MV-4-11 (cell line): Measurements from ENCODE around the gene ZNF213.
A peak's percentile ranks its signal among the peaks of the same experiment; 100 is the strongest.
"Not testable (repeated sequence)": the region's sequence is repeated elsewhere in the genome, so short reads cannot be mapped to it uniquely, and the experiment has no call there.

Source experiments
- DNase-seq: peaks from one replicate; lab custom pipeline; 2025; lab: John Stamatoyannopoulos, UW

ZNF213 gene

DNA sequence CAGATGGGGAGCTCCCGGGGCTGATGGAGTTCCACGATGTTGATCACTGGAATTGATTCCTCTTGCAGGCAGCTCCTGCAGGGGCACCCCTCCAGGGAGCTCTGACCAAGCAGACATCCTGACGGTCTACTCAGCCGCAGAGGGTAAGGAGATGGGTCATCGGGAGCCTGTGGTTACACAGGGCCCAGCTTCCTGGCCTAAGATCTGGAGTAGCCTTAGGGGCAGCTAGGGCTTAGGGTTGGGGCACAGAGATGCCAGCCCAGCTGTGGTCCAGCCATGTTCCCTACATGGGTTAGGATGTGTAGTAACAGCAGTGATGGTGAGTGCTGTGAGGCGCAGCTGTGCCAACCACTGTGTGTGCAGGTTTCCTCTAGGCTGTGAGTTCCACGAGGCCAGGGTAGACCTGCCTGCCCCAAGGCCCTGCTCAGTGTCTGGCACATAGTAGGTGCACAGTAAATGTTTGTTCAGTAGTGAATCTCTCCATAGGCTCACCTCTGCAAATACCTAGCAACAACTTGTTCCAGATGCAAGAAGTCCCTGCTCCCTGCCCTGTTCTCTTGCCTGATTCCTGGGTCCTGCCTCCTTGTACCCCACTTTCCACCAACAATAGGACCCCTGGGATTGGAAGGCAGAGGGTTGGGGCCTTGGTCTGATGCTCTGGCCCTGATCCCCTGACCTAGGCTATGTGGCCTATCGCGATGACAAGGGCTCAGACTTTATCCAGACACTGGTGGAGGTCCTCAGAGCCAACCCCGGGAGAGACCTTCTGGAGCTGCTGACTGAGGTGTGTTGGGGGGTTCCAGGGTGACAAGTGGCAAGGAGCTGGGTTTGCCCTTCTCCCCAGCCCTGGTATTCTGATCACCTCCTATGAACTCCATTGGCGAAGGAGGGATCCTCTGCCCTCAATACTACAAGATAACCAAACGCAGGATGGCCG, 13.7 kb downstream of the ZNF213 start:
- no peak for DNase-seq

DNA sequence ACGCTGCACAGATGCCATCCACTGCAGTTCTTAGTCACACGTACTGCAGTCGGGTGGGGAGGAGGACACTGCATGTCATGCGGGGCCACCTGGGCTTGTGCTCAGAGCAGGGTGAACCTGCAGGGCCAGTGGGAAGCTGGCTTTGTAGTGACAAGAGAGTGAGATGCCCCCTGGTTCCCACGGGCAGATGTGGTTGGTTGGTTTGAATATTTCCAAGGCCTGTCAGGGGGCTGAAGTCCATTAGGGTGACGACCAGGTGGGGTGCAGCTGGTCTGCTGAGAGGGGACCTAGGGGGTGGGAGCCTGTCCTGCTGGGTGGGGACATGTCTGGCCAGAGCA, 14.3 kb downstream of the ZNF213 start:
- DNase-seq = no peak

DNA sequence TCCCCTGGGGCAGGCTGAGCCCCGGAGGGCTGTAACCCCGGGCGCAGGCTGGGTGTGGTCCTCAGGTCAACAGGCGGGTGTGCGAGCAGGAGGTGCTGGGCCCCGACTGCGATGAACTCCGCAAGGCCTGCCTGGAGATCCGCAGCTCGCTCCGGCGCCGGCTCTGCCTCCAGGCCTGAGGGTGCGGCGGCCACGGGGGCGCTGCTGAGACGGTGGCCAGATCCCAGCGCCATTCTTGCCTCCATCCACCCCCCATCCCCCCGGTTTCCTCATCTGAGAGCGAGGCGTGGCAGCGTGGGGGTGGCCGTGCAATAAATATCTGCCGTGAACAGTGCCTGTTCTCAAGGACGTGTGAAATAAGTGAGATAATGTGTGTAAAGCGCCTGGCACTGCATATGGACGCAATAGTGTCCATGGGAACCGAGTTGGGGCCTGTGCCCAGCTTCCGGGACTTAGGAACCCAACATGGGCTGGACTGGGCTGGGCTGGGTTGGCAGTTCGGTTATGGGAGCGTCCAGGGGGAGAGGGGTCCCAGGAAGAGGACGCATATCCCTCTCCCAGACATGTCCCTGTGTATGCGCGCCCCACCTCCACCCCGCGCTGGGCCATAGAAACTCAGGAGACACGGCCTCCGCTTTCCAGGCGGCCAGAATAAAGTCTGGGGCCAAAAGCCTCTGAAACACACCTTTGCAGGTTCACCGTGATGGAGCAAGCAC, 15.0 kb downstream of the ZNF213 start:
- peak; percentile 70 for DNase-seq

DNA sequence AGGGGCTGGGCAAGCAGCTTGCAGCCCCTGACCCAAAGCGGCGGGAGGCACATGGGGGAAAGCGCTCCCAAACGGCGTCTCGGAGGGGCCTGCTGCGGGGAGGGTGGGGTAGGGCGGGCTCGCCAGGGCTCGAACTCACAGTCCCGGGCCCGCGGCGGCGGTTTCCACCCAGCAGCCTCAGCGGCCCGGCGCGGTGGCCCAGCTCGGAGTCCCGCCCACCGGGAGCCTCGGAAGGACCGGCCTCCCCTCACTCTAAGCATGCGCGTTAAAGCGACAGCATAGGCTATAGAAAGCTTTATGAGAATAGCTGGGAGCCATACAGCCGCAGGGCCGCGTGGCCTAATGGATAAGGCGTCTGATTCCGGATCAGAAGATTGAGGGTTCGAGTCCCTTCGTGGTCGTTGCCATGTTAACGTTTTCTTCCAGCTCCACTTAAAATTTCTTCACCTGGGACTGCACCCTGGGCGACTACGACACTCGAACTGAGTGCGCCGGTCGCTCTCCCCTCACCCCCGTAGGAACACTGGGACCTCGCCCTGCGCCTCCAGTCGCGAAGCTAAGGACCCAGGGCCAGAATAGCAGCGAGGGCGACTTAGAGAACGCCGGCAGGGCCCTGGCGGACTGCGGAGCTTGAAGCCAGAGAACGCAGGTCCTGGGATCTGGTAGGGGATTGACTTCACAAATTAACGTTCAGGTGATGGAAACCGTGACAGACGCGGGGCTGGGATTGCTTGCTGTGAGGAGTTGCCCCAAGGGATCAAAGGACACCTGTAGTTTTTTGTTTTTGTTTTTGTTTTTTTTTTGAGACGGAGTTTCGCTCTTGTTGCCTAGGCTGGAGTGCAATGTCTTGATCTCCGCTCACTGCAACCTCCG, 15.8 kb downstream of the ZNF213 start:
- DNase-seq = peak; percentile 96

DNA sequence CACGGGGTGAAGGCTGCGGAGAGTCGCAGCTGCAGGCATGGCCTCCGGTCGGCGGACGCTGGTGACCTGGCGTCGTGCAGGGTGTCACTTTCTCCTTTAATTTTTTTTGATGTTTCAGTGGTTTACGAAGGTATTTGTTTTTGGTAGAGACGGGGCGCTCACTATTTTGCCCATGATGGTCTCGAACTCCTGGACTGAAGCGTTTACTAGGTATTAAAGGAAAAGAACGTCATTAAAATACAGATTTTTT, 17.1 kb downstream of the ZNF213 start:
- DNase-seq = no peak

DNA sequence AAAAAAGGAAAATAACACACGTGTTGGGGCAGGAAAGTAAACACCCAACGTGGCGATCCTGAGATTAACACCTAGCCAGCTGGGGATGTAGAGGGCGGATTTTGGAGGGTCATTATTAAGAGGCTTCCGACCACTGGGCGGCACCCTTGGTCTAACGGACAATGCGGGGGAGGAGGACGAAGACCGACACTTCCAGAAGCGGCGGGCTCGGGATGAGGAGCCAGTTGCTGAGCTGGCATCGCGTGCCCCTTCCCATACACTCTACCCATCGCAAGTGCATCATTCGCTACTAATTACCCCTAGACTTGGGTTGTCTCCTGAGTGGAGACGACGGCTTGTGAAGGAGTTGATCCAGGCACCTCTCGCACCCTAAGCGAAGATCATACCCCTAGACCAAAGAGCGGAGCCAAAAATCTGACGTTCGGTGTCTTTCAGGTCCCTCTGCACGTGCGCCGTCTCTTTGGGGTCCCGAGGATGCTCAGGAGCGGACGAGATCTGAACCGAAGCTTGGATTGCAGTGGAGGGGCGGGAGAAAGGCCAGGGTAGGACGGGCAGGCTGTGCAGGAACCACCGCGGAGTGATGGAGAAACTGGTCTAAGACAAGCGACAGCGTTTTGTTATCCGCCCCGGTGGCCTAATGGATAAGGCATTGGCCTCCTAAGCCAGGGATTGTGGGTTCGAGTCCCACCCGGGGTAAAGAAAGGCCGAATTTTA, 17.6 kb downstream of the ZNF213 start:
- peak; percentile 91 for DNase-seq

DNA sequence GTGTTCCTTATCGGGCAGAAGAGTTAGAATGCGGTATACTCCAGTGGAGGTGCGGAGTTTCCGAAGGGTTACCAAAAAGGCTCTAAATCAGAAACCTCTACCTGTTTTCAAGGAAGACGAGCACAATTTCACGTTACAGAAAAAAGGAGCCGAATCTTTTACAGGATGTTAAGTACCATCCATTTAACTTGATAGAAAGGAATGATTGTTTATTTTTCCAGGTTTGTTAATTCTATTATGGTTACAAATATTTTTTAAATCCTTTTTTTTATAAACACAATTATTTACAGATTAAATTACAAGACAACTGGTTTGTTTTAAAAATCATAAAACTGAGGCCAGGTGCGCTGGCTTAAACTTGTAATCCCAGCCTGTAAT, 18.2 kb downstream of the ZNF213 start:
- no peak for DNase-seq

DNA sequence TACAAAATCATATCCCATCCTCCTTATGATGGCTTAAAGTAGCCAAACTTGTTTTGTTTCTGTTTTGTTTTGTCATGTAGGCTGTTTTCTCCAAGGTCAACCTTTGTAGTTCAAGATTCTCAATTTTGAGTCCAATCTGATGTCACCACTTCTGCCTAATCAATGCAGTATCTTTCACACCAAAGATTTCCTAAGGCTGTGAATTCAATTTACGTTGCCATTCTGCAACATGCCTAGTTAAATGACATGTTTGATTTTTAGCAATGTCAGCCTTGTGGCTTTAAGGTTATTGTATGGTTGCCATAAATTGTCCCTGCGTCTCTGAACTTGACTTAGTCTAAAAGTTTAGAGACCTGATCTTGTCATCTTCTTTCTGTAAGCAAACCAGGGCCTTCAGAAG, 20.4 kb downstream of the ZNF213 start:
- no peak for DNase-seq

DNA sequence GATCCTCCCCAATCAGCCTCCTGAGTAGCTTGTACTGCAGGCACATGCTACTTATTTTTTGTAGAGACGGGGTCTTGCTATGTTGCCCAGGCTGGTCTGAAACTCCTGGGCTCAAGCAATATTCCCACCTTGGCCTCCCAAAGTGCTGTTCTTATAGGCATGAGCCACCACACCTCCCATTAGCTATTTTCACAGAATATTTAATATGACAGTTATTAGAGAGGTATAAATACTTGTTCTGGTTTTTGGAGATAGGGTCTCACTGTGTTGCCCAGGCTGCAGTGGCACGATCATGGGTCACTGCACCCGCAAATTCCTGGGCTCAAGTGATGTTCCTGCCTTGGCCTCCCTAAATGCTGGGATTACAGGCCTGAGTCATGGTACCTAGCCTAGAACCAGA, 21.1 kb downstream of the ZNF213 start:
- DNase-seq = no peak

DNA sequence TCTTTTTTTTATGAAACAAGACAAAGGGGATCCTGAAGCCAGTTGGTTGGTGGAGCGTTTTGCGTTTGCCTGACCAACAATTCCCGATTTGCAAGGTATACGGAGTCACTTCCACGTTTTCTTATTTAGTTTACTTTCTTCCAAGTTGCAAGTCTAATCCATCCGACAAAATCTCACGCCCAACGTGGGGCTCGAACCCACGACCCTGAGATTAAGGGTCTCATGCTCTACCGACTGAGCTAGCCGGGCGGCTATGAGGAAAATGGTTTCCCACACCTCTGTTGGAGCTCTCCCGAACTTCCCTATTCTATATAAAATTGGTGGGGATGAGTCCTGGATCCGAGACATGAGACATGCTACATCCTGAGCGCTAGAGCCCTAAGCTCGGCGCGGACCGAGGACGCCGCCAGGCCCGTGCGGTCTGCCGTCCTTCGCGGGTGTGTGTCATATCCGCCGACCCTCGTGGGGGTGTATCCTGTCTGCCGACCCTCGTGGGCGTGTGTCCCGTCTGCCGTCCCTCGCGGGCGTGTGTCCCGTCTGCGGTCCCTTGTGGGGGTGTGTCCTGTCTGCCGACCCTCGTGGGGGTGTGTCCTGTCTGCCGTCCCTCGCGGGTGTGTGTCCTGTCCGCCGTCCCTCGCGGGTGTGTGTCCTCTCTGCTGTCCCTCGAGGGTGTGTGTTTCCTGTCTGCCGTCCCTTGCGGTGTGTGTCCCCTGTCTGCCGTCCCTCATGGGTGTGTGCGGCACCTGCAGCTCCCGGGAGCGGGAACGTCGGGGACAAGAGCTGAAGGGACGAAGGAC, 22.6 kb downstream of the ZNF213 start:
- DNase-seq = peak; percentile 87

DNA sequence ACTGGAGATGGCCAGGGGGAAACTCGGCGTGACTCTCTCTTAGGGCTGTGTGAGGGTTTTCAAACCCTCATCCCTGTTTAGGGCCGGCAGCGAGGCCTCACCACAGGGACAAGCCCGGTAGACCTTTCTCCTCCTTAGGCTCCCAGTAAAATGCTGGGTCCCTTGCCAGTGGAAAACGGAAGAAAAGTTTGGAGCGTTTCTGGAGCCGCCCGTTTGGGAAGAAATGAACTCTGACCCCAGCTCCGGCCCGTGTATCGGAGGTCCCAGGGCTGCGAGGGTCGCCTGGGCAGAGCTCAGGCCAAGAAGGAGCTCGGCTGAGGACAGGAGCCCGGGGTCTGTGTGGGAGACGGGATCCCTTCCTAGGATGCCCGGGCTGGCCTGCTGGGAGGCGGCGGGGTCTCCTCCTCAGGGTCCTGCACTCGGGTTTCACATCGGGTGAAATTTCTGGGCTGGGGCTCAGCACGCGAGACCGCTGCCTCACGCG, 23.2 kb downstream of the ZNF213 start:
- DNase-seq = no peak

DNA sequence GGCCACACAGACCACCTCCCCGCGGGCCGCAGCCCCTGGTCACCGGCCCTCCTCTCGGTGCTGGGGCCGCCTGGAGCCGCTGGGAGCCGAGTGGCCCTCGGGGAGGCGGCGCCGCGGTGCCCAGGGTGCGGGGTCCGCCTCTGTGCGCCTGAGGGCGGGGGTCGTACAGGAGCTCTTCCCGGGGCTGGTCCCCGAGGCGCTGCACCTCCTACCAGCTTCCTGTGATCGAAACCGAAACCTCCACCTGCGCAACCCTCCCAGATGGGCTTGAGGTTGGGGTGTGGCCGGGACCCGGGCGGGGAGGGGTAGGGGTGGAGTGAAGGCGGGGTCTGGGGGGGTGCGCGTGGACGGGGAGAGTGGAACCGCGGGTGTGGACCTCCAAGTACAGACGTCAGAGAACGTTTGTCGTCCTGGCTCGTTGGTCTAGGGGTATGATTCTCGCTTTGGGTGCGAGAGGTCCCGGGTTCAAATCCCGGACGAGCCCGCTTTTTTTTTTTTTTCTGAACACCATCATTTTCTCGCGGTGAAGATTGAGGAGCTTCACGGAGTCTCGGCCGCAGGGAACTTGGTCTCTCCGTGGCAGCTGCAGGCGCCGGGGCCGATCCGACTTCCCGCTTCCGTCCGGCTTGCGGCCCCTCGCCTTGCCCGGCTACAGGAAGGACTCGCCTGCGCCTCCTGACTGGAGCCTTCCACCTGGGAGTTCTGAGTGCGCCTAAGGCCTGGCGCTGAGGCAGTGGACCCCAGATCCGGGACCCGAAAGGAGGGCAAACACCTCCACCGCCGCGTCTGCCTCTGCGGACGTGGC, 23.9 kb downstream of the ZNF213 start:
- peak; percentile 74 for DNase-seq

DNA sequence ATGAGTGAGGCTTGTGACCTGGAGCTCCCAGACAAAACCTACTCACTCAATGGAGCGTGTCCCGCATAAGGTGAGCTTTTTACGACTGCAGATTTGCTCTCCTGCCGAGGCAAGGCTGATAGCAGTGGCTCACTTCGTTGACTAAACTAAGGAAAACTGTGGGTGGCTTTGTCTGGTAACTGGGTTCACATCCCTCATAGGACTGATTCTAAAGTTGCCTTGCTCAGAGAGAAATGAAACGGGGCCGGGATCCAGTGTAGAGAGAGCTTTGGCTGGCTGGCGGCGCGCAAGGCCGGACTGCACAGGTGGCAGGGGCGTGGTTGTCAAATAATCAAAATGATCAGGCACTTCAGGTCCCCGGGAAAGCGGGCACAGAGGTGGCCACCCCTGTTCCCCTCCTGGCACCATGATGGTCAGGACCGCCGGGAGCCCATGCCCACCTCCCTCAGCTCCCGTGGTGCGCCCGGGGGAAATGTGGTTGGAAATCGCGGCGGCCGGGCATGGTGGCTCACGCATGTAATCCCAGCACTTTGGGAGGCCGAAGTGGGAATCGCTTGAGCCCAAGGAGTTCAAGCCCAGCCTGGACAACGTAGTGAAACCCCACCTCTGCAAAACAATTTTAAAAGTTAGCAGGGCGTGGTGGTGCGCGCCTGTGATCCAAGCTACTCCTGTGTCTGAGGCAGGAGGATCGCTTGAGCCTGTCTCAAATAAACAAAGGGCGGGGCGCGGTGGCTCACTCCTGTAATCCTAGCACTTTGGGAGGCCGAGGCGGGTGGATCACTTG, 26.6 kb downstream of the ZNF213 start:
- no peak for DNase-seq

DNA sequence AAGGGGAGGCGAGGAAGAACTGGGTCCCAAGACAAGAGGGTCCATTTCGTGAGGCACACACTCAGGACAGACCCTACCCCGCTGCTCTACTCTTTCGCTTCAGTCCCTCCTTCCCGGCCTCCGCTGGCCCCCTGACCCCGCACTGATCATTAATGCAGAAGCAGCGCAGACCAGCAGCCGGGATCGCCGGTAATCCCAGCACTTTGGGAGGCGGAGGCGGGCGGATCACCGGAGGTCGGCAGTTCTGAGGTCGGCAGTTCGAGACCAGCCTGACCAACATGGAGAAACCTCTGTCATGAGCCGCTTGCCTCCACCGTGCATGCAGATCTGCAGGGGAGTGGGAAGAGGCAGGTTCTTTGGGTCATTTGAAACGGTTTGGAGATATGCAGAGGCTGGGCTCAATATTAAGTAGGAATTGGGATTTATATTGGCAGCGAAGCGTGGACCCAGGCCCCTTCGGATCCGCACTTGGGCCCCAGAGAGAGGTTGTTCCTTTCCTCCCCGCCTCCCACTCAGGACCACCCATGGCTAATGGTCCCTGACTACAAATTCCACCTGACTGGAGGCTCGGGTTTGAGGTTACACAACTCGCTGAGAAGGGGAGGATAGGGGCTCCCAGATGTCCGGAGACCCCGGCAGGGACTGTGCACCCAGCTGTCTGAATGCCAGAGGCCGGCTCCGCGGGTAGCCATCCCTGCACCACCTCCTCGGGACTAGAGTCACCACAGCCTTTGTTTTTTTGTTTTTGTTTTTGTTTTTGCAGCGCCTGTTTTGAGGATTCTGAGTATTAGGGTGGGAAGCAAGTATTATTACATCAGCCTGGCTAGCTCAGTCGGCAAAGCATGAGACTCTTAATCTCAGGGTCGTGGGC, 29.5 kb downstream of the ZNF213 start:
- no peak for DNase-seq

DNA sequence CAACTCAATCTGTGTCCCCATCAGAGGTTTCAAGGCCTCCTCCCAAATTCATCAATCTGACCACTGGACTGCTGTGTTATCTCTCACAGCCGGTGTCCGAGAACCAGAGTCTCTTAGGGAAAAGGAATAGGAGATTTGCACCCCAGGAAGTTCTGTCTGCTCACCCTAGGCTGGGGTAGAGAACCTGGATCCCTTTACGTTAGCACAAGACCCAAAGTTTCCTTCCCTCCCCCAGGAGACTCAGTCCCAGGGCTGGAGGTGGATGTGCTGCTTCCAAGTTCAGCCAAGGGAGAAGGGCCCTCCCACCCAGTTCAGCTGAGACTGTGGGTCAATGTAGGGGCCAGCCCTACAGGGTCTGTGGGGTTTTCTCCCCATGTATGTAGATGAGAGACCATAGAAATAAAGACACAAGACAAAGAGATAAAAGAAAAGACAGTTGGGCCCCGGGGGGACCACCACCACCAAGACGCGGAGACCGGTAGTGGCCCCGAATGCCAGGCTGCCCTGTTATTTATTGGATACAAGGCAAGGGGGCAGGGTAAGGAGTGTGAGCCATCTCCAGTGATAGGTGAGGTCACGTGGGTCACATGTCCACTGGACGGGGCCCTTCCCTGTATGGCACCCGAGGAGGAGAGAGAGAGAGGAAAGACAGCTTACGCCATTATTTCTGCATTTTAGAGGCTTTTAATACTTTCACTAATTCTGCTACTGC, 30.4 kb downstream of the ZNF213 start:
- no peak for DNase-seq

DNA sequence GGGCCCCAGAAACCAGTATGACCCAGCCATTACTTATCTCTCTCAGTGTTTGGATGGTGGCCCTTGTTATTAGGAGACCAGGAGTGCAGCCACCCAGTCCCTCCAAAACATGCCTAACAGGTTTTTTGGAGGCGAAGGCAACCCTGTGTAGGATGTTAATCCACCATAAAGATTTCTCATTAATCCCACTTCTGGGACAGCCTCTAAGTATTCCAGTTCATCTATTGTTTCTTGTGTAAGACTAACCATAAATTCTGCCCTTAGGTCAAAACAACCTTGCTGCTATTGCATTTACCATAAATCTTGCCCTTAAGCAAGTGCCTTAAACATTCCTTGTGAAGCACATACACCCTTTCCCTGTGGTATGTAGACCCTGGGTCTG, 31.7 kb downstream of the ZNF213 start:
- DNase-seq = no peak

DNA sequence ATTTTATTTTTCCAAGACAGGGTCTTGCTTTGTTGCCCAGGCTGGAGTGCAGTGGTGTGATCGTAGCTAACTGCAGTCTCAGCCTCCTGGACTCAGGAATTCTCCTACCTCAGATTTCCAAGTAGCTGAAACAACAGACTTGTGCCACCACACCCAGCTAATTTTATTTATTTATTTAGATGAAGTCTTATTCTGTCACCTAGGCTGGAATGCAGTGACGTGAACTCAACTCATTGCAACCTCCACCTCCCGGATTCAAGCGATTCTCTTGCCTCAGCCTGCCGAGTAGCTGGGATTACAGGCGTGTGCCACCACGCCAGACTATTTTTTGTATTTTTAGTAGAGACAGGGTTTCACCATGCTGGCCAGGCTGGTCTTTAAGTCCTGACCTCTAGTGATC, 33.9 kb downstream of the ZNF213 start:
- not testable (repeated sequence) for DNase-seq
